ENCODE measurements around the gene TLE5.

TLE5 gene

DNA sequence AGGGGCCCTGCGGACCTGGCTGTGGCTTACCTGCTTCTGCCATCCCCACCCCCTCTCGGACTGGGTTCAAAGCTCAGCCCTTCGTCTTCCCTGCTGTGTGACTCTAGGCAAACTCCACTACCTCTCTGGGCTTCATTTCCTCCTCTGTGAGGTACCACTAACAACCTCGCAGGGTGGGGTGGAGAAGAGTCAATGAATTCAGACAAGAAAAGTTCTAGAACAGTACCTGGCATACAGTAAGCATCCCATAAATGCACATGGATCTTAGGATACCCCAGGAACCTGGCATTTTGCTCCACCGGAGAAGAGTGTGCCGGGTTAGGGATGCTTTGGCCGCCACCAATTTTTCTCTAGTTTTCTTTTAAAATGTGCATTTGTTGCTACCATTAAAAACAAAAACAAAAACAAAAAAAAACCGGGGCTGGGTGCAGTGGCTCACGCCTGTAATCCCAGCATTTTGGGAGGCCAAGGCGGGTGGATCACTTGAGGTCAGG is 3.4 kb downstream of the TLE5 start:
- TF ChIP-seq ZFX (IDR thresholded peaks at IDR 0.05; ENCODE audit: borderline replicate concordance) (no peak), CTCF (IDR thresholded peaks at IDR 0.05) (no peak)
- no peak overlapping the region for H3K27ac ChIP-seq

- TF ChIP-seq CTCF (IDR thresholded peaks at IDR 0.05) (no peak), ZFX (IDR thresholded peaks at IDR 0.05; ENCODE audit: borderline replicate concordance) (no peak)
- H3K27ac ChIP-seq = no peak overlapping the region
These were observed 4.1 kb downstream of the TLE5 start for GRCh38 chr19:3058009-3058820.

GRCh38 chr19:3057275-3057714 is 5.0 kb downstream of the TLE5 start:
- TF ChIP-seq ZFX (IDR thresholded peaks at IDR 0.05; ENCODE audit: borderline replicate concordance) (no peak), CTCF (IDR thresholded peaks at IDR 0.05) (no peak)
- 0 out of 2 replicates have a peak overlapping the region, but pooled peaks have one; percentile 7 for H3K27ac ChIP-seq

- TF ChIP-seq CTCF (IDR thresholded peaks at IDR 0.05) (no peak), ZFX (IDR thresholded peaks at IDR 0.05; ENCODE audit: borderline replicate concordance) (no peak)
- 0 out of 2 replicates have a peak overlapping the region, but pooled peaks have one; percentile 7 for H3K27ac ChIP-seq
These were observed 5.7 kb downstream of the TLE5 start for GRCh38 chr19:3056417-3057088.

DNA sequence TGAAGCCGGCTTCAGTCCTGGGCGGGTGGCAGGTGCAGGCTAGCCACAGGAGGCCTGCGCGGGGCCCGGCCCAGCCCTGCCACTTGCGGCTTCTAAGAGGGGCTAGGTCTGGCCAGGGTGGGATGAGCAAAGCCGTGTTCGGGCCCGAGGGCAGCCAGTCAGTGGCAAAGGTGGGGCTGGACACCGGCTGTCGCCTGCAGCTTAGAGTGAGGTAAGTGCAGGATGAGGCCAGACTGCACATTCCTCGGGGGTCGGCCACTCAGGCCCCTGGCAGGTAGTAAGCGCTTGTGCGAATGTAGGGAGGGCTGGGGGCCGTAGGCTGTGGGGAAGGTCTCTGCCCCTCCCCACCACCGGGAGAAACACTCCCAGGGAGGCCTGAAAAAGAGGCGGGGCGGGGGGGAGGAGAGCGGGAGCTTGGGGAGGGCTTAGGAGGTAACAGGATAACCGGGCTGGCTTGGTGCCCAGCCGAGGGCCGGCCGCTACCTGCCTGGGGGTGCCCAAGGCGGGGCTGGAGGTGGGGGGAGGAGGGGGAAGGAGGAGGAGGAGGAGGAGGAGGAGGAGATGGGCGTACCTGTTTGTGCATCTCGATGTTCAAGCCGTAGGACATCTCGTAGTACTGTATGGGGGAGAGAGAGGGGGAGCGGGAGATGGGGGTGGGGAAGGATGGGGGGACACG is 6.4 kb downstream of the TLE5 start:
- TF ChIP-seq ZFX (IDR thresholded peaks at IDR 0.05; ENCODE audit: borderline replicate concordance) (no peak), CTCF (IDR thresholded peaks at IDR 0.05) (no peak)
- H3K27ac ChIP-seq = peak overlapping the region; percentile 40; the same call in 1 of the 2 replicates

DNA sequence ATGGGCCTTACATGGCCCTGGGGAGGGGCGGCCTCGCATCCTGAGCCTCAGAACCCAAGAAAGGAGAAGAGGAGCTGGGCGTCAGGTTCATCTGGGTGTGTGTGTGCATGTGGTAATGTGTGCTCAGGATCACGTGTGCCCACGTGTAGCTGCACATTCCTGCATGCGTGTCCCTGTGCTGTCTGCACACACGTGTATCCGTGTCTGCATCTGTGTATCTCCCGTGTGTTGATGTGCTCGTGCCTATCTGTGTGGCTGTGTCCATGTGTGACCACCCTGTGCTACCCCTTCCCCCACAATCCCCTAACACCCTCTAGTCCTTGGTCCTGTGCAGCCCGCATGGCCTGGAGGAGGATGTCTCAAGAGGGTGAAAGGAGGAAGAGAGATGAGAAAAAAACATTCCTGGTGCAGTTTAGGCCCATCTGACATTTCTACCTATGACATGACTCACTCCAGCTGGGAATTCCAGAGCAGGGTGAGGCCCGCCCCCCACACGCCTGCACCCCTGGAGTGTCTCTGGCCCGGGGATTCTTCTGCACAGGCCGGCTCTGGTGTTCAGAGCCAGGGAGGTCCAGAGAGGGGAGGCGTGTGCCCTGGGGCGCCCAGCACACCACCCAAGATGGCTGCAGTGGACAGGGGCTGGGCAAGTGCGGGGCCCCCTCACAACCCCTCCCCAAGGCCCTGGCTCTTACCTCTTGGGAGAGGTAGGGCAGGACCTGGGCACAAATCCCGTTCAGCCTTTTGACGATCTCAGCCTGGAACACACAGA is 7.1 kb downstream of the TLE5 start:
- TF ChIP-seq ZFX (IDR thresholded peaks at IDR 0.05; ENCODE audit: borderline replicate concordance) (no peak), CTCF (IDR thresholded peaks at IDR 0.05) (no peak)
- peak overlapping the region; percentile 40 for H3K27ac ChIP-seq
